HepG2 (cell line): ENCODE measurements around the gene PPP1CA. TPM values are rescaled to one million over a fixed set of nuclear protein-coding genes. Genes with fewer than 3 reads are reported as not detected.
A peak's percentile ranks its signal among the peaks of the same experiment; 100 is the strongest.

ENCODE experiments used
- EEA1 ChIP-seq: sonication (generic); formaldehyde crosslinking; IDR thresholded peaks from 2 replicates; pipeline ENCODE4 v1.5.1; 2020; ENCODE audit warnings: mild to moderate bottlenecking, missing genetic modification reagents, borderline replicate concordance
- GABPA ChIP-seq, 2 experiments: IDR thresholded peaks; 2 replicates each; pipeline ENCODE4 v1.6.1; 2011 to 2016; ENCODE audit warnings: low read depth in 2 of 2, low read length in 1 of 2, missing biosample characterization in 1 of 2, missing genetic modification characterization in 1 of 2
- HDAC2 ChIP-seq: sonication (generic); formaldehyde crosslinking; IDR thresholded peaks from 2 replicates; pipeline ENCODE4 v1.4.0; 2020; ENCODE audit warnings: missing genetic modification reagents
- HIVEP1 ChIP-seq: sonication (generic); formaldehyde crosslinking; IDR thresholded peaks from 2 replicates; pipeline ENCODE4 v1.4.0; 2020; ENCODE audit warnings: mild to moderate bottlenecking, missing genetic modification reagents
- HMG20B ChIP-seq: conservative IDR thresholded peaks from 2 replicates; pipeline ENCODE4 v1.6.1; 2016; ENCODE audit warnings: missing genetic modification reagents, missing compliant biosample characterization
- IRF2 ChIP-seq: IDR thresholded peaks from 2 replicates; pipeline ENCODE4 v1.6.1; 2018; ENCODE audit warnings: missing genetic modification reagents, missing compliant biosample characterization
- KDM4B ChIP-seq: sonication (generic); formaldehyde crosslinking; IDR thresholded peaks from 2 replicates; pipeline ENCODE4 v1.4.0; 2020; ENCODE audit warnings: missing genetic modification reagents
- NBN ChIP-seq: fragments of 450-650 bp; conservative IDR thresholded peaks from 2 replicates; pipeline ENCODE4 v1.6.1; 2017
- SCMH1 ChIP-seq: sonication (generic); formaldehyde crosslinking; IDR thresholded peaks from 2 replicates; pipeline ENCODE4 v1.9.0; 2021; ENCODE audit warnings: missing genetic modification reagents, mild to moderate bottlenecking, borderline replicate concordance
- TCF7L2 ChIP-seq: IDR thresholded peaks from 2 replicates; pipeline ENCODE4 v1.6.1; 2011; ENCODE audit warnings: mild to moderate bottlenecking, low read depth, low read length, moderate library complexity
- ZBTB42 ChIP-seq: sonication (generic); formaldehyde crosslinking; IDR thresholded peaks from 2 replicates; pipeline ENCODE4 v1.5.0; 2020; ENCODE audit warnings: mild to moderate bottlenecking, missing genetic modification reagents
- ZKSCAN5 ChIP-seq: sonication (generic); formaldehyde crosslinking; IDR thresholded peaks from 2 replicates; pipeline ENCODE4 v1.5.1; 2020; ENCODE audit warnings: mild to moderate bottlenecking, missing genetic modification reagents
- ZKSCAN8 ChIP-seq: IDR thresholded peaks from 2 replicates; pipeline ENCODE4 v1.6.1; 2016; ENCODE audit warnings: borderline replicate concordance, missing genetic modification reagents, missing compliant biosample characterization
- ZNF563 ChIP-seq: sonication (generic); formaldehyde crosslinking; IDR thresholded peaks from 2 replicates; pipeline ENCODE4 v1.8.0; 2022; ENCODE audit warnings: mild to moderate bottlenecking, moderate library complexity, missing genetic modification reagents
- ZNF761 ChIP-seq: sonication (generic); formaldehyde crosslinking; conservative IDR thresholded peaks from 2 replicates; pipeline ENCODE4 v1.4.0; 2020; ENCODE audit warnings: mild to moderate bottlenecking, missing genetic modification reagents
- ZNF782 ChIP-seq: sonication (generic); formaldehyde crosslinking; IDR thresholded peaks from 2 replicates; pipeline ENCODE4 v1.4.0; 2020; ENCODE audit warnings: missing genetic modification reagents, mild to moderate bottlenecking, borderline replicate concordance
- ZSCAN9 ChIP-seq: IDR thresholded peaks from 2 replicates; pipeline ENCODE4 v1.6.1; 2016; ENCODE audit warnings: borderline replicate concordance
- polyA plus RNA-seq, 8 experiments: library from polyadenylated mRNA; depleted of rRNA in 3 of 8; stranded (reverse) in 7 of 8; unstranded in 1 of 8; fragments of >200 nt; fragmentation: Illumina TruSeq in 4 of 8; extraction: Trizol in 4 of 8; gene quantifications; 2 replicates each; pipeline versions ENCODE4 v1.2.1 to v1.2.3, GENCODE V29; 2011 to 2016; ENCODE audit warnings: low read depth in 4 of 8, missing spikeins in 1 of 8, mixed read lengths in 1 of 8; ENCODE audit not compliant: insufficient read depth in 1 of 8
- total RNA-seq, 5 experiments: library from RNA; depleted of rRNA; stranded (reverse); fragments of >200 nt; fragmentation: Illumina TruSeq; extraction: Trizol; gene quantifications; 2 replicates each; pipeline ENCODE4 v1.2.3, GENCODE V29; 2016; ENCODE audit warnings: low read depth in 1 of 5
- TF ChIP-seq, protein P1 (sequence below): sonication (generic); formaldehyde crosslinking; IDR thresholded peaks from 2 replicates; pipeline ENCODE4 v1.5.1; 2020; ENCODE audit warnings: missing genetic modification reagents, mild to moderate bottlenecking, borderline replicate concordance
- TF ChIP-seq, protein P2 (sequence below): sonication (generic); formaldehyde crosslinking; IDR thresholded peaks from 2 replicates; pipeline ENCODE4 v1.5.1; 2020; ENCODE audit warnings: mild to moderate bottlenecking, missing genetic modification reagents, moderate library complexity
- TF ChIP-seq, protein P3 (sequence below): sonication (generic); formaldehyde crosslinking; conservative IDR thresholded peaks from 2 replicates; pipeline ENCODE4 v1.8.0; 2022; ENCODE audit warnings: missing genetic modification reagents
- TF ChIP-seq, protein P4 (sequence below), 2 experiments: fragments of 450-650 bp in 1 of 2; sonication (generic) in 1 of 2; formaldehyde crosslinking; IDR thresholded peaks; 2 replicates each; pipeline versions ENCODE4 v1.5.0 to v1.8.0; 2020 to 2022; ENCODE audit warnings: mild to moderate bottlenecking in 1 of 2, missing genetic modification reagents in 1 of 2

PPP1CA gene
- total and polyA plus RNA-seq, 2 of the 13 experiments (the other 11 are each of a cell fraction or from before 2014, with no cell fraction given): 149 to 170 TPM

DNA sequence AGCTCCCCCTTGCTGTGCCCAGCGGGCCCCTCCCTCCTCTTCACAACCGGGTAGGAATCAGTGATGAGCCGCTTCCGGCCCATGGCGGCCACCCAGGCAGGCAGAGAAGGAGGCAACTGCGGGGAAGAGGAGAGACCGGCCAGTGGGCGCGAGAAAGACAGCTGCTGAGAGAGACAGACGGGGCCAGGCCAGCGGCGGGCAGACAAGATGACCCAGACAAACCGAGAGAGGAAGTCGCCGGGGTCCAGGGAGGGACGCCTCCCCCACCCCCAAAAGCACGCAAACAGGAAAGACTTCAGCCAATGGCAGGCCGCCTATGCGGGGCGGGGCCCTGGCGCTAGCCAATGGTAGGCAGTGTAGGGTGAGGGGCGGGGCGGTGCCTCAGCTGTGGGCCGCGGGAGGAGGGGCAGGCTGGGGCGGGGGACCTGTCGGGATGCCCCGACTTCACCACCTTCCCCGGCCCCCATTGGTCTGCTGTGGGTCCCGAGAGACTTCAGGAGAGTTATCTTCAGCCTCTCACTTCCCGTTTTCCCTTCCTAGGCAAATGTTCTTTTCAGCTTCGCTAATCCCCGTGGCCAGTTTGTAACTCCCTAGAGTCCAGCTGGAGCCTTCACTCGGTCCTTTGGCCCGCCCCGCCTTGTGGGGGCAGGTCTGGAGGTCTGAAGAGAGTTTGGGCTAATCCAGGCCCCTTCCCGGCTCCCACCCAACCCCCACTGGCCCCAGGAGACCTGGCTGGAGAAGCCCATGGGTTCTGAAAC, 48.2 kb downstream of the PPP1CA start, which contains the start of gene POLD4 (continued):
- TF ChIP-seq HDAC2 (CRISPR knock-in tag): no peak; the same call in 1 of the 2 replicates
- no peak for TF ChIP-seq EEA1 (CRISPR knock-in tag)
- no peak for TF ChIP-seq TCF7L2
- no peak for TF ChIP-seq ZKSCAN8 (CRISPR knock-in tag)
- no peak for TF ChIP-seq NBN
- no peak for TF ChIP-seq ZSCAN9 (CRISPR knock-in tag)
- TF ChIP-seq, protein P1, sequence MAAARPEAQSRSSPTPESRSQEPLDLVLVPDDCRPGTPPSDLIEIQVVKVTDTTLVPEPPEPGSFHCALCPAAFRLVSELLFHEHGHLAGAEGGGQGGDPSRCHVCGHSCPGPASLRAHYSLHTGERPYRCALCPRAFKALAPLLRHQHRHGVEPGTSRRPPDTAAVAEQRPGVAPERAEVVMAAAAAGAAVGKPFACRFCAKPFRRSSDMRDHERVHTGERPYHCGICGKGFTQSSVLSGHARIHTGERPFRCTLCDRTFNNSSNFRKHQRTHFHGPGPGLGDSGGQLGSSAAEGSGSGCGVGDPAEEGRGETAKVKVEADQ (CRISPR knock-in tag): no peak
- TF ChIP-seq, protein P2, sequence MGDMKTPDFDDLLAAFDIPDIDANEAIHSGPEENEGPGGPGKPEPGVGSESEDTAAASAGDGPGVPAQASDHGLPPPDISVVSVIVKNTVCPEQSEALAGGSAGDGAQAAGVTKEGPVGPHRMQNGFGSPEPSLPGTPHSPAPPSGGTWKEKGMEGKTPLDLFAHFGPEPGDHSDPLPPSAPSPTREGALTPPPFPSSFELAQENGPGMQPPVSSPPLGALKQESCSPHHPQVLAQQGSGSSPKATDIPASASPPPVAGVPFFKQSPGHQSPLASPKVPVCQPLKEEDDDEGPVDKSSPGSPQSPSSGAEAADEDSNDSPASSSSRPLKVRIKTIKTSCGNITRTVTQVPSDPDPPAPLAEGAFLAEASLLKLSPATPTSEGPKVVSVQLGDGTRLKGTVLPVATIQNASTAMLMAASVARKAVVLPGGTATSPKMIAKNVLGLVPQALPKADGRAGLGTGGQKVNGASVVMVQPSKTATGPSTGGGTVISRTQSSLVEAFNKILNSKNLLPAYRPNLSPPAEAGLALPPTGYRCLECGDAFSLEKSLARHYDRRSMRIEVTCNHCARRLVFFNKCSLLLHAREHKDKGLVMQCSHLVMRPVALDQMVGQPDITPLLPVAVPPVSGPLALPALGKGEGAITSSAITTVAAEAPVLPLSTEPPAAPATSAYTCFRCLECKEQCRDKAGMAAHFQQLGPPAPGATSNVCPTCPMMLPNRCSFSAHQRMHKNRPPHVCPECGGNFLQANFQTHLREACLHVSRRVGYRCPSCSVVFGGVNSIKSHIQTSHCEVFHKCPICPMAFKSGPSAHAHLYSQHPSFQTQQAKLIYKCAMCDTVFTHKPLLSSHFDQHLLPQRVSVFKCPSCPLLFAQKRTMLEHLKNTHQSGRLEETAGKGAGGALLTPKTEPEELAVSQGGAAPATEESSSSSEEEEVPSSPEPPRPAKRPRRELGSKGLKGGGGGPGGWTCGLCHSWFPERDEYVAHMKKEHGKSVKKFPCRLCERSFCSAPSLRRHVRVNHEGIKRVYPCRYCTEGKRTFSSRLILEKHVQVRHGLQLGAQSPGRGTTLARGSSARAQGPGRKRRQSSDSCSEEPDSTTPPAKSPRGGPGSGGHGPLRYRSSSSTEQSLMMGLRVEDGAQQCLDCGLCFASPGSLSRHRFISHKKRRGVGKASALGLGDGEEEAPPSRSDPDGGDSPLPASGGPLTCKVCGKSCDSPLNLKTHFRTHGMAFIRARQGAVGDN (CRISPR knock-in tag): peak; percentile 81
- TF ChIP-seq HIVEP1 (CRISPR knock-in tag): peak; percentile 72
- no peak for TF ChIP-seq ZNF782 (CRISPR knock-in tag)
- TF ChIP-seq ZBTB42 (CRISPR knock-in tag): no peak
- TF ChIP-seq SCMH1: no peak
- no peak for TF ChIP-seq ZKSCAN5 (CRISPR knock-in tag)
- no peak for TF ChIP-seq KDM4B
- TF ChIP-seq ZNF761 (CRISPR knock-in tag): no peak
- TF ChIP-seq, protein P3, sequence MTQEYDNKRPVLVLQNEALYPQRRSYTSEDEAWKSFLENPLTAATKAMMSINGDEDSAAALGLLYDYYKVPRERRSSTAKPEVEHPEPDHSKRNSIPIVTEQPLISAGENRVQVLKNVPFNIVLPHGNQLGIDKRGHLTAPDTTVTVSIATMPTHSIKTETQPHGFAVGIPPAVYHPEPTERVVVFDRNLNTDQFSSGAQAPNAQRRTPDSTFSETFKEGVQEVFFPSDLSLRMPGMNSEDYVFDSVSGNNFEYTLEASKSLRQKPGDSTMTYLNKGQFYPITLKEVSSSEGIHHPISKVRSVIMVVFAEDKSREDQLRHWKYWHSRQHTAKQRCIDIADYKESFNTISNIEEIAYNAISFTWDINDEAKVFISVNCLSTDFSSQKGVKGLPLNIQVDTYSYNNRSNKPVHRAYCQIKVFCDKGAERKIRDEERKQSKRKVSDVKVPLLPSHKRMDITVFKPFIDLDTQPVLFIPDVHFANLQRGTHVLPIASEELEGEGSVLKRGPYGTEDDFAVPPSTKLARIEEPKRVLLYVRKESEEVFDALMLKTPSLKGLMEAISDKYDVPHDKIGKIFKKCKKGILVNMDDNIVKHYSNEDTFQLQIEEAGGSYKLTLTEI (CRISPR knock-in tag): no peak
- peak; percentile 54; the same call in 1 of the 2 replicates for TF ChIP-seq IRF2 (CRISPR knock-in tag)
- peak; percentile 37 for TF ChIP-seq GABPA (IDR thresholded peaks at IDR 0.05; ENCODE audit: low read depth, low read length)
- TF ChIP-seq GABPA (CRISPR knock-in tag; IDR thresholded peaks at IDR 0.05; ENCODE audit: low read depth): peak; percentile 80
- TF ChIP-seq, protein P4, sequence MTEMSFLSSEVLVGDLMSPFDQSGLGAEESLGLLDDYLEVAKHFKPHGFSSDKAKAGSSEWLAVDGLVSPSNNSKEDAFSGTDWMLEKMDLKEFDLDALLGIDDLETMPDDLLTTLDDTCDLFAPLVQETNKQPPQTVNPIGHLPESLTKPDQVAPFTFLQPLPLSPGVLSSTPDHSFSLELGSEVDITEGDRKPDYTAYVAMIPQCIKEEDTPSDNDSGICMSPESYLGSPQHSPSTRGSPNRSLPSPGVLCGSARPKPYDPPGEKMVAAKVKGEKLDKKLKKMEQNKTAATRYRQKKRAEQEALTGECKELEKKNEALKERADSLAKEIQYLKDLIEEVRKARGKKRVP (CRISPR knock-in tag; IDR thresholded peaks at IDR 0.05): no peak
- no peak for TF ChIP-seq ZNF563 (CRISPR knock-in tag)
- TF ChIP-seq HMG20B (CRISPR knock-in tag): no peak
